Skeletal muscle satellite cell (primary cell): ENCODE results near the gene CHCHD1. TPM values are rescaled to one million over a fixed set of nuclear protein-coding genes. Genes with fewer than 3 reads are reported as not detected.

Experiments
- small RNA-seq: library from RNA; depleted of rRNA; stranded (forward); fragments of <200 nt; gene quantifications from one replicate; pipeline ENCODE3, GENCODE V24; 2012

The CHCHD1 gene

Small RNAs within 50 kb of the gene (small RNA-seq; reads per million reads assigned to genes)
- gene AC022400.4 (not detected), gene AC022400.9 (not detected), gene ZSWIM8-AS1 (not detected)
